K562 (cell line): Measurements from ENCODE around the gene COMMD8. TPM values are rescaled to one million over a fixed set of nuclear protein-coding genes. Genes with fewer than 3 reads are reported as not detected.

ENCODE experiments used
- ATAC-seq: fragments of 200-7000 bp; cut with Tn5 transposase; 3 replicates; pipeline ENCODE4 v1.9.1; 2020; ENCODE audit warnings: moderate library complexity
- BruUV-seq: library from RNA; stranded (reverse); fragments of 400-500 nt; replicated peaks from 2 replicates; lab custom pipeline; 2021; lab: Mats Ljungman, UMichigan
- CTCF ChIA-PET: fragments of 300-600 bp; formaldehyde crosslinking; extraction: SDS; loops from one replicate; lab custom pipeline; 2021; ENCODE audit warnings: low intra/inter-chr PET ratio; lab: Yijun Ruan, JAX
- POLR2A ChIA-PET: fragments of 300-600, 350-650 bp; sonication (Branson Sonifier 250); formaldehyde crosslinking; extraction: SDS; loops from one replicate; lab custom pipeline; 2021; ENCODE audit warnings: antibody characterized with exemption, inconsistent platforms; lab: Yijun Ruan, JAX
- DNase-seq, 4 experiments: peaks; one replicate each; pipeline versions ENCODE4 v3.0.0 to v3.0.0-alpha.2; 2011 to 2018; ENCODE audit warnings: low spot score in 3 of 4, mixed read lengths in 3 of 4; ENCODE audit errors: extremely low read depth in 1 of 4
- FAIRE-seq: peaks from 2 replicates; lab custom pipeline; 2011; peaks lifted over from hg19 to GRCh38; lab: Jason Lieb, UNC
- H2AFZ ChIP-seq: 2 replicates; pipeline ENCODE4 v1.6.0; 2011; ENCODE audit warnings: low read depth, low read length, control low read depth, inconsistent platforms
- H3K27ac ChIP-seq: fragments of 200-600 bp; 3 replicates; pipeline ENCODE4 v1.8.0; 2011; ENCODE audit warnings: low read depth, mild to moderate bottlenecking, control low read depth, inconsistent platforms, low read length, moderate library complexity, mixed read lengths; ENCODE audit errors: extremely low read depth
- H3K27me3 ChIP-seq, 2 experiments: fragments of 300-600 bp in 1 of 2; 2 replicates in 1 of 2; 3 replicates in 1 of 2; pipeline versions ENCODE4 v1.6.0 to v1.8.0; 2011; ENCODE audit warnings: inconsistent platforms in 2 of 2, low read length in 2 of 2, mild to moderate bottlenecking in 1 of 2, mixed read lengths in 1 of 2, moderate library complexity in 1 of 2; ENCODE audit not compliant: control insufficient read depth in 2 of 2, insufficient read depth in 2 of 2
- H3K36me3 ChIP-seq: fragments of 300-600 bp; 3 replicates; pipeline ENCODE4 v1.8.0; 2011; ENCODE audit warnings: mild to moderate bottlenecking, low read length, inconsistent platforms; ENCODE audit not compliant: control insufficient read depth, insufficient read depth
- H3K4me1 ChIP-seq, 2 experiments: fragments of 200-600 bp in 1 of 2; replicated peaks in 1 of 2; 2 replicates in 1 of 2; 3 replicates in 1 of 2; pipeline versions ENCODE4 v1.5.1 to v1.8.0; 2011; ENCODE audit warnings: inconsistent platforms in 2 of 2, low read length in 2 of 2, mild to moderate bottlenecking in 1 of 2, mixed read lengths in 1 of 2, moderate library complexity in 1 of 2; ENCODE audit not compliant: control insufficient read depth in 2 of 2, insufficient read depth in 2 of 2
- H3K4me2 ChIP-seq: 2 replicates; pipeline ENCODE4 v1.6.1; 2011; ENCODE audit warnings: low read length, control low read depth, inconsistent platforms, mixed read lengths; ENCODE audit not compliant: insufficient read depth
- H3K4me3 ChIP-seq: fragments of 200-600 bp; sonication (generic), shearing (Covaris generic); 2 replicates; pipeline ENCODE4 v1.5.1; 2016; ENCODE audit warnings: control low read depth, inconsistent platforms
- H3K79me2 ChIP-seq: fragments of 200-600 bp; 3 replicates; pipeline ENCODE4 v1.8.0; 2011; ENCODE audit warnings: low read length, inconsistent platforms; ENCODE audit not compliant: control insufficient read depth, insufficient read depth
- H3K9ac ChIP-seq, 2 experiments: 2 replicates each; pipeline versions ENCODE4 v1.6.0 to v1.6.1; 2011; ENCODE audit warnings: low read depth in 2 of 2, low read length in 2 of 2, control low read depth in 1 of 2, inconsistent platforms in 1 of 2, mild to moderate bottlenecking in 1 of 2, mixed read lengths in 1 of 2; ENCODE audit not compliant: insufficient read depth in 1 of 2
- H3K9me1 ChIP-seq: one replicate; pipeline ENCODE4 v1.6.0; 2011; ENCODE audit warnings: inconsistent platforms, mild to moderate bottlenecking, low read length, moderate library complexity; ENCODE audit not compliant: control insufficient read depth, insufficient read depth
- H3K9me3 ChIP-seq: replicated peaks from 2 replicates; pipeline ENCODE4 v1.5.1; 2011; ENCODE audit warnings: low read depth, low read length, inconsistent platforms; ENCODE audit not compliant: control insufficient read depth, insufficient read depth
- H4K20me1 ChIP-seq: replicated peaks from 2 replicates; pipeline ENCODE4 v1.6.1; 2011; ENCODE audit warnings: low read length, inconsistent platforms, mixed read lengths; ENCODE audit not compliant: control insufficient read depth, insufficient read depth
- CEBPZ ChIP-seq: fragments of 150-350 bp; IDR thresholded peaks from 2 replicates; pipeline ENCODE4 v1.6.1; 2014; ENCODE audit warnings: low read depth, mild to moderate bottlenecking, low read length, borderline replicate concordance
- E2F1 ChIP-seq: sonication (generic); formaldehyde crosslinking; IDR thresholded peaks from 2 replicates; pipeline ENCODE4 v1.8.1; 2023; ENCODE audit warnings: mild to moderate bottlenecking, missing genetic modification reagents, moderate library complexity
- E2F8 ChIP-seq: fragments of 450-650 bp; IDR thresholded peaks from 2 replicates; pipeline ENCODE4 v1.7.1; 2018; ENCODE audit warnings: mild to moderate bottlenecking, low read depth; ENCODE audit not compliant: partially characterized antibody
- ELF4 ChIP-seq: fragments of 450-650 bp; formaldehyde crosslinking; IDR thresholded peaks from 2 replicates; pipeline ENCODE4 v1.4.0; 2022; ENCODE audit warnings: missing genetic modification characterization
- FOXK2 ChIP-seq, 2 experiments: fragments of 450-650 bp; IDR thresholded peaks in 1 of 2; conservative IDR thresholded peaks in 1 of 2; 2 replicates each; pipeline ENCODE4 v1.6.1; 2016; ENCODE audit warnings: low read depth in 2 of 2, mild to moderate bottlenecking in 1 of 2
- PPARD ChIP-seq: fragments of 250-450 bp; sonication (Bioruptor Pico); IDR thresholded peaks from 2 replicates; pipeline ENCODE4 v1.8.0; 2022; ENCODE audit warnings: inconsistent platforms, mild to moderate bottlenecking, moderate library complexity
- XRCC3 ChIP-seq: fragments of 450-650 bp; IDR thresholded peaks from 2 replicates; pipeline ENCODE4 v1.6.1; 2017; ENCODE audit warnings: mild to moderate bottlenecking, moderate library complexity
- XRCC5 ChIP-seq: fragments of 200-400 bp; formaldehyde crosslinking; IDR thresholded peaks from 2 replicates; pipeline ENCODE4 v1.6.1; 2017; ENCODE audit warnings: low read depth, mild to moderate bottlenecking, low read length
- ZEB2 ChIP-seq: fragments of 450-650 bp; IDR thresholded peaks from 2 replicates; pipeline ENCODE4 v1.6.1; 2016
- ZKSCAN1 ChIP-seq: fragments of 150-350 bp; IDR thresholded peaks from 2 replicates; pipeline ENCODE4 v1.6.1; 2016; ENCODE audit warnings: low read depth, low read length
- ZNF274 ChIP-seq: IDR thresholded peaks from 2 replicates; pipeline ENCODE4 v1.6.1; 2011; ENCODE audit warnings: low read depth, mild to moderate bottlenecking, low read length, moderate library complexity, borderline replicate concordance
- ZNF785 ChIP-seq: fragments of 250-450 bp; sonication (Bioruptor Pico); IDR thresholded peaks from 2 replicates; pipeline ENCODE4 v1.4.0; 2020; ENCODE audit warnings: mild to moderate bottlenecking
- ZNF79 ChIP-seq: fragments of 250-450 bp; sonication (Bioruptor Pico); IDR thresholded peaks from 2 replicates; pipeline ENCODE4 v1.4.0; 2020; ENCODE audit warnings: low read depth, mild to moderate bottlenecking, moderate library complexity
- WGBS: fragments of 100-300 bp; shearing (Covaris generic); methylation state at CpG from one replicate; pipeline ENCODE4 v1.1.6; 2016; ENCODE audit warnings: low coverage, mixed read lengths; ENCODE audit not compliant: insufficient coverage; ENCODE audit errors: missing lambda C conversion rate; 5-methylcytosine and 5-hydroxymethylcytosine counted together
- in situ Hi-C: fragments of 300-500 bp; cut with MboI; formaldehyde crosslinking; loops from 4 replicates; pipeline ENCODE4 v1.15.0; 2018; ENCODE audit warnings: inconsistent platforms, mixed read lengths
- intact Hi-C: fragments of 100-400 bp; cut with micrococcal nuclease; formaldehyde crosslinking; loops from 2 replicates; pipeline ENCODE4 v1.14.2; 2022
- polyA plus RNA-seq, 8 experiments: library from polyadenylated mRNA; depleted of rRNA in 4 of 8; stranded (reverse) in 5 of 8; unstranded in 3 of 8; fragments of >200 nt; fragmentation: Nextera tagmentation in 2 of 8; fragmentation: Illumina TruSeq in 1 of 8; extraction: Ambion mirVana in 2 of 8; extraction: Trizol in 1 of 8; gene quantifications; 2 replicates each; pipeline versions ENCODE4 v1.2.1 to v1.2.3, GENCODE V29; 2011 to 2014; ENCODE audit warnings: inconsistent platforms in 1 of 8, missing spikeins in 1 of 8
- total RNA-seq, 7 experiments: library from RNA; depleted of rRNA in 6 of 7; stranded (reverse); fragments of >200 nt in 6 of 7; fragmentation: Illumina TruSeq in 2 of 7; extraction: Trizol in 2 of 7; gene quantifications; 2 replicates each; pipeline versions ENCODE4 v1.2.1 to v1.2.3, GENCODE V29; 2011 to 2021; ENCODE audit warnings: low replicate concordance in 1 of 7

The COMMD8 gene
- total and polyA plus RNA-seq, 9 of the 15 experiments (the other 6 are each of a cell fraction or from before 2014, with no cell fraction given), result 7.6 to 41.0 (median 13.1) TPM

- Histone ChIP-seq H3K9me1 (no peaks in the 10 kb centered on the region), H3K9ac (no peak overlapping the region), H3K36me3 (no peaks in the 10 kb centered on the region), H3K4me2 (no peak overlapping the region), H3K27ac (no peak overlapping the region), H4K20me1 (no peaks in the 10 kb centered on the region), H3K79me2 (no peaks in the 10 kb centered on the region), H2AFZ (no peak overlapping the region), H3K4me3 (no peak overlapping the region), H3K4me1 (peaks cover 0 to 2% of the 10 kb centered on the region in 2 experiments; a peak in 1 of 5 replicates), H3K9me3 (no peaks in the 10 kb centered on the region), H3K27me3 (no peaks in the 10 kb centered on the region)
- FAIRE-seq (no peak), ATAC-seq (no peak), DNase-seq (no peak)
- TF ChIP-seq ZEB2, result no peak
- TF ChIP-seq ZKSCAN1, result no peak
- no peak for TF ChIP-seq ZNF79 (CRISPR knock-in tag)
- TF ChIP-seq ZNF785 (CRISPR knock-in tag), result no peak
- TF ChIP-seq ELF4 (CRISPR knock-in tag), result no peak
- no peak for TF ChIP-seq E2F1 (CRISPR knock-in tag)
- no peak for TF ChIP-seq PPARD (CRISPR knock-in tag)
- TF ChIP-seq XRCC5, result no peak
- no peak for TF ChIP-seq XRCC3
- TF ChIP-seq CEBPZ, result no peak
- TF ChIP-seq E2F8, result no peak
- TF ChIP-seq FOXK2 (conservative IDR thresholded peaks at IDR 0.05 in 1 of 2, IDR thresholded peaks at IDR 0.05 in 1 of 2; ENCODE audit: low read depth in 2 of 2), result no peak
- TF ChIP-seq ZNF274, result no peak
- no TSS peak for BruUV-seq
- in situ Hi-C loops (no loop called here), intact Hi-C loops (no loop called here)
- WGBS, result 23% methylated on average over 25 of the region's 25 CpGs
- ChIA-PET CTCF (no interaction called here), POLR2A (no interaction called here)
Measured at GRCh38 chr4:47425628-47426027, 37.9 kb downstream of the COMMD8 start.
